ENCODE results near the gene TEX264.
"Not testable (repeated sequence)": the region's sequence is repeated elsewhere in the genome, so short reads cannot be mapped to it uniquely, and the experiment has no call there.

TEX264 gene

GRCh38 chr3:51718547-51719409, 47.7 kb downstream of the TEX264 start:
- peak; percentile 81 for DNase-seq

- DNase-seq = no peak
These were observed 48.5 kb downstream of the TEX264 start for GRCh38 chr3:51719410-51720025.

DNA sequence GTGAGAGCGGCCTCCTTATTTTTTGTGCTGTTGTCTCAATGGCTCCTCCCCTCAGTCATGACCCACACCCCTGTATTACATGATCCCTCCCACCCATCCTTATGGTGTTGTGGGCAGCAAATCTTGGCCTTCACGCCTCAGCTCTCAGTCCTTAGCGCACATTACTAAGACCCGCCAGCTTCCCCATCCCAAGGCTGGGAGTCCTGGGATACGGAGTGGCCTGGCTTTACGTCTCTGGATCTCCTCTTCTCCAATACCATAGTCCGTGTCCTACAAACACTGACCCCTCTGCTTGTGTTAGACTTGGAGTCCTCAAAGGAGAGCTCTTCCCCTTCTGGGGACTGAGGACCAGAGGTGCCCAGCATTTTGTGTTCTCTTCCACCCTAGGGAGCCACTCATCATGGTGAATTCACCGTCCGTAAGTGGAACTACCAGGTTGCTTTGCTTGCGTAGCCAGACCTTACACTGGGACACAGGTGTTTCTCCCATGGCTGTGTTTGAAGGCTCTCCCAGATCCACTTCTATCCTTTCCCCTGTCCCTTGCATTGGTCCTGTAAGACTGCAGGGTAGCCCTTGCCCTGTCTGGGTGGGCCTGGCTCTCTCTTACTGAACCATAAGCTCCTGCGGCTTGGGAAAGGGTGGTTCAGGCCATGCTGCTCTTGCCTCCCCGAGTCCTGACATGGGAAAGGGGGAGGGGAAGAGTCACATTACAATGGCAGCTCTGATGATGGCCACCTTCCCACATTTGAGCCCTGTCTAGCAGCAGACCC, 49.4 kb downstream of the TEX264 start:
- no peak for DNase-seq

DNA sequence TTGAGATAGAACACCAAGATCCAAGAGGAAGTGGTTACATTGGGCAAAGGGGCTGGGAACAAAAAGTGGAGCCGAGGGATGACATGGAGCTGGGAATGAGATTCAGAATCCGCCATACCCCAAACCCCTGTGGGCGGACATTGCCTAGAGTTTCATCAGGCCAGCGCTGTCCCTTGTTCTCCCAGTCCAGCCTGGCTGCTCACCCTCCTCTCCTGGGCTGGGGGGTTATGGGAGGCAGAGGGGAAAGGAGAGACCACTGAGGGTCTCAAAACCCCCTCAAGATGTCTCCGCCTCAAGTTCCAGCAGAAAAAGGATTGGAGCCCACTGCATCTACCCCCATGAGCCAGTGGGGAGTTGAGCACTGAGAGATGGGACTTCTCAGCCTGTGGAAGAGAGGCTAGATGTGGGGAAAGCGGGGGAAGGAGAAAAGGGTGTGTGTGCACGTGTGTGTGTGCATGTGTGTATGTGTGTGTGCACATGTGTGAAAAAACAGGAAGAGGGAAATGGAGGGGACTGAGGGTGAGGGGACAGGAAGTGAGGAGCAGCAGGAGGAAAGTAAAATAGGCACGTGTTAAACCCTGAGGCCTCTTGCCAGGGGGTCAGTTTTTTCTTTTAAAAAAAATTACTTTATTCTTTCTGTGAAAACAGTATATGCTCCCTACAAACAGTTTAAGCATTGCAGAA, 50.2 kb downstream of the TEX264 start:
- DNase-seq = no peak

DNA sequence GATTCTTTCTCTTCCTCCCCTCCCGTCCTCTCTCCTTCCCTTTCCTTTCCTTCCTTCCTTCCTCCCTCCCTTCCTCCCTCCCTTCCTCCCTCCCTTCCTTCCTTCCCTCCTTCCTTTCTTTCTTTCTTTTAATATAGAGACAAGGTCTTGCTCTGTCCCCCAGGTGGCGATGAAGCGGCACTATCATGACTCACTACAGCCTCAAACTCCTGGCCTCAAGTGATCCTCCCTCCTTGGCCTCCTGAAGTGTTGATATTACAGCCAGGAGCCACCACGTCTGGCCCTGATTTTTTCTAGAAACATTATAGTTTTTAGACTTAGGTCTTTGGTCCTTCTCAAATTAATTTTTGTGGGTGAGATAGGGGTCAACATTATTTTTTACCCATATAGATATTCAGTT, 51.3 kb downstream of the TEX264 start:
- DNase-seq = no peak

DNA sequence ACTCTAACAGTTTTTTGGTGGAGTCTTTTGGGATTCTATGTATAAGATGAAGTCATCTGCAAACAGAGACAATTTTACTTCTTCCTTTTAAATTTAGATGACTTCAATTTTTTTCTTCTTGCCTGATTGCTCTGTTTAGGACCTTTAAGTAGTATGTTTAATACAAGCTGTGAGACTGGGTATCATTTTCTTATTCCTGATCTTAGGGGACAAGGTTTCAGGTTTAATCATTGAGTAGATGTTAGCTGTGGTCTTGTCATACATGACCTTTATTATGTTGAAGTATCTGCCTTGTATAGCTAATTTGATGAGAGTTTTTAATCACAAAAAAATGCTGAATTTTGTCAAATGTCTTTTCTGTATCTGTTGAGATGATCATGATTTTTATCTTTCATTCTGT, 56.4 kb downstream of the TEX264 start:
- DNase-seq = no peak

DNA sequence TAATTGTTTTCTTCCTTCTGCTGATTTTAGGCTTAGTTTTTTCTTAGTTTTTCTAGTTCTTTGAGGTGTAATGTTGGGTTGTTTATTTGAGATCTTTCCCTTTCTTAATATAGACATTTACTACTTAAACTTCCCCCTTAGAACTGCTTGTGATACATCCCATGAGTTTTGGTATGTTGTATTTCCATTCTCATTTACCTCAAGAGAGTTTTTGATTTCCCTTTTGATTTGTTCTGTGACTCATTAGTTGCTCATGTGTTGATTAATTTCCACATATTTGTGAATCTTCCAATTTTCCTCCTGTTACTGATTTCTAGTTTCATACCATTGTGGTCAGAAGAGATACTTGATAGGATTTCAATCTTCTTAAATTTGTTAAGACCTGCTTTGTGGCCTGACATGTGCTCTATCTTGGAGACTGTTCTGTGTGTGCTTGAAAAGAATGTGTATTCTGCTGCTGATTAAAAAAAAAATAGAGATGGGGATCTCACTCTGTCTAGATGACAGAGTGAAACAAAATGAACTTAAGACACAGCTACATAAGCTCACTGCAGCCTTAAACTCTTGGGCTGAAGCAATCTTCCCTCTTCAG, 58.1 kb downstream of the TEX264 start:
- DNase-seq = no peak

DNA sequence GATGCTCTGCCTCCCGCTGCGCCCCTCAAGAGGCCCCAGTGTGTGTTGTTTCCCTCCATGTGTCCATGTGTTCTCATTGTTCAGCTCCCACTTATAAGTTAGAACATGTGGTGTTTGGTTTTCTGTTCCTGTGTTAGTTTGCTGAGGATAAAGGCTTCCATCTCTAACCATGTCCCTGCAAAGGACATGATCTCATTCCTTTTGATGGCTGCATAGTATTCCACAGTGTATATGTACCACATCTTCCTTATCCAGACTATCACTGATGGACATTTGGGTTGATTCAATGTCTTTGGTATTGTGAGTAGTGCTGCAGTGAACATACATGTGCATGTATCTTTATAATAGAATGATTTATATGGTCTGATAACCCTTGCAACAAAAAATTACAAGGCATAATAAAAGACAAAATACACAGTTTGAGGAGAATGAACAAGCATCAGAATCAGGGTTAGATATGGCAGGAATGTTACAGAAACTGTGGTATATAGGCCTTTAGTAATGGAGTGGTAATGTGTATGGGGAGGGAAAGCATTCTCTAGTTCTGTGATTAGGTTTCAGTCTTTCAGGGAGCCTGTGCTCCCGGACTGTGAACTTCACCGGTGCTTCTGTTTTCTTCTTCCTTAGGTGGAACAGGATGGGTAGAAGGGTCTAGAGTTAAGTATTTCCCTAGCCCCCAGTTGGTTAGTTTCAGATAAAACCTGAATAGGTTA, 63.0 kb downstream of the TEX264 start:
- no peak for DNase-seq

- no peak for DNase-seq
These were observed 63.5 kb downstream of the TEX264 start for GRCh38 chr3:51734572-51734907.

GRCh38 chr3:51735039-51735438, 64.0 kb downstream of the TEX264 start:
- DNase-seq = no peak

DNA sequence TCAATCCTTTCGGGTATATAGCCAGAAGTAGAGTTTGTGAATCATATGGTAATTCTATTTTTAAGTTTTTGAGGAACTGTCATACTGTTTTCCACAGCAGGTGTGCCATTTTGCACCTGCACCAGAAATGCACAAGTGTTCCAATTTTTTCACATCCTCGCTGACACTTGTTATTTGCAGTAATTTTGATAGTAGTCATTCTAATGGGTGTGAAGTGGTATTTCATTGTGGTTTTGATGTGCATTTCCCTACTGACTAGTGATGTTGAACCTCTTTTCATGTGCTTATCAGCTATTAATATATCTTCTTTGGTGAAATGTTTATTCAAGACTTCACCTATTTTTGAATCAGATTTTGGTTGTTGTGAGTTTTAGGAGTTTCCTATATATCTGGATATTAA, 64.9 kb downstream of the TEX264 start:
- no peak for DNase-seq

DNA sequence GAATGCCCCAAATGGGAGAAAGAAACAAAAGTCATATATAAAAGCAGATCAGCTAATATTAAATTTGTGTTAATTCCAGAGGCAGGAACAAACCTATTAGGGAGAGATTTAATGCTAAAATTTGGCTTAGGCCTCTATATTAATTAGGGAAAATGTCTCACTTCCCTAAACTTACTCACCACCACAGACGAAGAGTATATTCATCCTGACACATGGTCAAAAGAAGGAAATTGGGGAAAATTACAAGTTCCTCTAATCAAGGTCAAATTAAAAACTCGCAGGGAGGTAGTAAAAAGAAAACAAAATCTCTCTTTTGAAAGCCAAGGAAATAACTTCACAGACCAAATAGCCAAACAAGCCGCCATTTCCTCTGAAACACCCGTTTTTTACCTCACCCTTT, 68.1 kb downstream of the TEX264 start:
- no peak for DNase-seq

GRCh38 chr3:51742320-51742719, 71.3 kb downstream of the TEX264 start:
- not testable (repeated sequence) for DNase-seq

DNA sequence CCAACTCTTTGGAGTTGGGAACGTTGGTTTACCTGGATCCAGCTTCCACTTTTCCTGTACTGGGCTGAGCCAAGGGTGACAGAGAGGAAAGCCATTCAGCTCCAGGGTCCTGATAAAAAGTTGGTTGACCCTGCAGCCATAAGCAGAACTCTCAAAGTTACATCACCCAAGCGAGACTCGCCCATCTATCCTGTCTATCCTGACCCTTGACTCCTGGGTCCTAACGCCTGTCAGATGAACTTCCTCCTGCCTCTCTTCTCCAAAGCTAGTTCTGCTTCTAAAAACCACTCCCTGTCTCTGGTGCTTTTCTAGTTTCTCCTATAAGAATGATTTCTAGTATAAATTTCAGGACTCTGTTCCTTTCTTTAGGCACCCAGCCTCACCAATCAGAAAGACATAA, 71.9 kb downstream of the TEX264 start:
- not testable (repeated sequence) for DNase-seq

DNA sequence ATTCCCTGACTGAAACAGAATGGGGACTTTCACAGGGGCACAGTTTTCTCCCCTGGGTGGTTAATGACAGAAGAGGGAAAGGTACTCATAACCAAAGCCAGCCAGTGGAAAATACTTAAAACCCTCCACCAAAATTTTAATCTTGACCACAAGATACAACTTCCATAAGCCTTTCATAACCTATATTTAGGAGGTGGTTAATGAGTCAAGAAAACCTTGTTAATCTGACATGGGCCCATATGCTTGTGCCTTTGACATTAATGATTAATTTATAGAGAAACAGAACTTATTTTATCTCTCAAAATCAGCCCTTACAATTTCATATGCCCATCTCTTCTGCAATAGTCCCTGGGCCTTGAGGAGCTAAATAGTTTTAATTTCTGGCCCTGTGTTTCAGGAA, 76.8 kb downstream of the TEX264 start:
- no peak for DNase-seq

- DNase-seq = no peak
These were observed 77.3 kb downstream of the TEX264 start for GRCh38 chr3:51748327-51748726.

- DNase-seq = no peak
These were observed 79.8 kb downstream of the TEX264 start for GRCh38 chr3:51750878-51751277.

- DNase-seq = no peak
These were observed 80.2 kb downstream of the TEX264 start for GRCh38 chr3:51751287-51751686.
